PC-9 (cell line): ENCODE results near the gene PMPCA. TPM values are rescaled to one million over a fixed set of nuclear protein-coding genes. Genes with fewer than 3 reads are reported as not detected.

ENCODE experiments used
- BruUV-seq: library from RNA; stranded (reverse); fragments of 400-500 nt; replicated peaks from 2 replicates; lab custom pipeline; 2021; lab: Mats Ljungman, UMichigan
- CTCF ChIA-PET: fragments of 300-600 bp; sonication (Branson Sonifier 250); formaldehyde crosslinking; loops from one replicate; lab custom pipeline; 2022; ENCODE audit warnings: antibody characterized with exemption; lab: Charles Lee
- POLR2A ChIA-PET: fragments of 300-600 bp; sonication (Branson Sonifier 250); formaldehyde crosslinking; loops from one replicate; lab custom pipeline; 2022; ENCODE audit warnings: antibody characterized with exemption; ENCODE audit not compliant: unreplicated experiment; lab: Charles Lee
- DNase-seq, 2 experiments: peaks; one replicate each; pipeline versions ENCODE4 v3.0.0 to v3.0.0-alpha.2; 2015 to 2022; ENCODE audit warnings: mixed read lengths in 1 of 2
- H2AFZ ChIP-seq: fragments of 200-600 bp; sonication (generic); 2 replicates; pipeline ENCODE4 v1.8.1; 2017; ENCODE audit warnings: antibody characterized with exemption
- H3F3A ChIP-seq: fragments of 200-600 bp; sonication (generic); 2 replicates; pipeline ENCODE4 v1.8.1; 2017; ENCODE audit warnings: antibody characterized with exemption, mild to moderate bottlenecking, low read depth; ENCODE audit not compliant: insufficient read depth
- H3K27ac ChIP-seq: fragments of 200-600 bp; sonication (generic); 2 replicates; pipeline ENCODE4 v1.6.1; 2016; ENCODE audit warnings: mixed run types
- H3K27me3 ChIP-seq: fragments of 200-600 bp; sonication (generic); 2 replicates; pipeline ENCODE4 v1.6.1; 2016; ENCODE audit warnings: low read depth, mixed run types; ENCODE audit not compliant: insufficient read depth
- H3K36me3 ChIP-seq: fragments of 200-600 bp; sonication (generic); 2 replicates; pipeline ENCODE4 v1.6.1; 2016; ENCODE audit warnings: low read depth, mixed run types
- H3K4me1 ChIP-seq: fragments of 200-600 bp; sonication (generic); replicated peaks from 2 replicates; pipeline ENCODE4 v1.6.1; 2016; ENCODE audit warnings: mixed run types; ENCODE audit not compliant: insufficient read depth
- H3K4me2 ChIP-seq: fragments of 200-600 bp; sonication (generic); 2 replicates; pipeline ENCODE4 v1.6.1; 2017; ENCODE audit warnings: mixed run types
- H3K4me3 ChIP-seq: fragments of 200-600 bp; sonication (generic); 2 replicates; pipeline ENCODE4 v1.6.1; 2016; ENCODE audit warnings: mixed run types
- H3K79me2 ChIP-seq: fragments of 200-600 bp; sonication (generic); 2 replicates; pipeline ENCODE4 v1.6.1; 2017; ENCODE audit warnings: low read depth, mixed run types
- H3K9me2 ChIP-seq: fragments of 200-600 bp; sonication (generic); 2 replicates; pipeline ENCODE4 v1.8.1; 2017; ENCODE audit warnings: mild to moderate bottlenecking; ENCODE audit not compliant: insufficient read depth
- H3K9me3 ChIP-seq: fragments of 200-600 bp; sonication (generic); 2 replicates; pipeline ENCODE4 v1.8.1; 2016; ENCODE audit warnings: low read depth; ENCODE audit not compliant: insufficient read depth
- H4K20me1 ChIP-seq: fragments of 200-600 bp; sonication (generic); 2 replicates; pipeline ENCODE4 v1.8.1; 2017; ENCODE audit not compliant: insufficient read depth
- CTCF ChIP-seq: fragments of 200-600 bp; sonication (generic); conservative IDR thresholded peaks from 2 replicates; pipeline ENCODE4 v1.6.1; 2017; ENCODE audit warnings: mixed run types, antibody characterized with exemption, mild to moderate bottlenecking, moderate library complexity
- EZH2 ChIP-seq: fragments of 200-600 bp; sonication (generic); IDR thresholded peaks from 2 replicates; pipeline ENCODE4 v1.8.0; 2017; ENCODE audit warnings: antibody characterized with exemption, low read depth
- intact Hi-C: fragments of 100-400 bp; cut with micrococcal nuclease; formaldehyde crosslinking; loops from one replicate; pipeline ENCODE4 v1.10.0; 2022; ENCODE audit not compliant: unreplicated experiment
- total RNA-seq: library from RNA; stranded (reverse); gene quantifications from 2 replicates; pipeline ENCODE4 v1.2.3, GENCODE V29; 2021

Gene PMPCA
- total RNA-seq, 1 experiment from 2014 or later: 78.1 TPM

- H3K4me1 ChIP-seq: peaks cover 12% of the 10 kb centered on the region
- TF ChIP-seq EZH2: no peak
- no peak for TF ChIP-seq CTCF
- DNase-seq: no peak
- no peak overlapping the region for H3K4me3 ChIP-seq
- CTCF ChIA-PET: interaction anchor here (0.5 kb wide), 1 partner anchor 265 kb away, joined by 4 read pairs; no protein-coding TSS in a partner anchor
- H3K27ac ChIP-seq: no peak overlapping the region
- H4K20me1 ChIP-seq: no peaks in the 10 kb centered on the region
- H3K9me3 ChIP-seq: no peaks in the 10 kb centered on the region
- no peaks in the 10 kb centered on the region for H3F3A ChIP-seq
- no peaks in the 10 kb centered on the region for H3K9me2 ChIP-seq
- H3K79me2 ChIP-seq: peaks cover 5% of the 10 kb centered on the region; the same call in 1 of the 2 replicates
- H2AFZ ChIP-seq: no peak overlapping the region
- BruUV-seq: no TSS peak
- H3K4me2 ChIP-seq: no peak overlapping the region
- POLR2A ChIA-PET: interaction anchor here (0.6 kb wide), 1 partner anchor 616 kb away, joined by 10 read pairs; no protein-coding TSS in a partner anchor
- no peaks in the 10 kb centered on the region for H3K36me3 ChIP-seq
- intact Hi-C loops: no loop called here
- no peaks in the 10 kb centered on the region for H3K27me3 ChIP-seq
Observed at GRCh38 chr9:136361754-136362449, 48.6 kb upstream of the PMPCA start.

- H3F3A ChIP-seq: no peaks in the 10 kb centered on the region
- H3K4me1 ChIP-seq: peaks cover 12% of the 10 kb centered on the region
- no peaks in the 10 kb centered on the region for H4K20me1 ChIP-seq
- intact Hi-C loops: no loop called here
- no peak for TF ChIP-seq EZH2
- no peak for TF ChIP-seq CTCF
- no peaks in the 10 kb centered on the region for H3K9me2 ChIP-seq
- H3K4me3 ChIP-seq: no peak overlapping the region
- H3K27me3 ChIP-seq: no peaks in the 10 kb centered on the region
- ChIA-PET CTCF (interaction anchor here (0.5 to 1.4 kb wide), 8 partner anchors 8 to 401 kb away, joined by 3 to 19 read pairs (median 5); no protein-coding TSS in a partner anchor), POLR2A (interaction anchor here (0.6 to 1.1 kb wide), 6 partner anchors 8 to 298 kb away, joined by 3 to 11 read pairs (median 5); no protein-coding TSS in a partner anchor)
- no peak for DNase-seq
- H3K27ac ChIP-seq: no peak overlapping the region
- TSS peak; percentile 45 for BruUV-seq
- peak overlapping the region; percentile 60 for H3K4me2 ChIP-seq
- no peaks in the 10 kb centered on the region for H3K36me3 ChIP-seq
- peaks cover 5% of the 10 kb centered on the region; the same call in 1 of the 2 replicates for H3K79me2 ChIP-seq
- no peaks in the 10 kb centered on the region for H3K9me3 ChIP-seq
- no peak overlapping the region for H2AFZ ChIP-seq
Observed at GRCh38 chr9:136362450-136362784, 48.0 kb upstream of the PMPCA start.

GRCh38 chr9:136363106-136363948 is 47.1 kb upstream of the PMPCA start, which contains the start of gene DNLZ:
Gene DNLZ (minus strand): TSS chr9:136363744. CDS start chr9:136363714, 30 bp downstream.
- H3K4me2 ChIP-seq: peak within 1 kb of the TSS; percentile 83
- peaks cover 12% of the 10 kb centered on the region for H3K4me1 ChIP-seq
- BruUV-seq: no TSS peak
- TF ChIP-seq CTCF (peak; percentile 90), EZH2 (no peak)
- H3F3A ChIP-seq: no peaks in the 10 kb centered on the region
- H2AFZ ChIP-seq: peak within 1 kb of the TSS; percentile 69; the same call in 1 of the 2 replicates
- peak within 1 kb of the TSS; percentile 77 for H3K4me3 ChIP-seq
- ChIA-PET CTCF (interaction anchor here (0.6 to 1.4 kb wide), 9 partner anchors 9 to 400 kb away, joined by 3 to 19 read pairs (median 5); no protein-coding TSS in a partner anchor), POLR2A (interaction anchor here (0.6 to 1.1 kb wide), 14 partner anchors 8 to 832 kb away, joined by 3 to 12 read pairs (median 4); no protein-coding TSS in a partner anchor)
- no peaks in the 10 kb centered on the region for H3K9me2 ChIP-seq
- no peaks in the 10 kb centered on the region for H4K20me1 ChIP-seq
- H3K27me3 ChIP-seq: no peaks in the 10 kb centered on the region
- peaks cover 5% of the 10 kb centered on the region; the same call in 1 of the 2 replicates for H3K79me2 ChIP-seq
- intact Hi-C loops: loop anchor here (1.0 kb wide), 1 partner anchor 17 kb away; no protein-coding TSS in a partner anchor
- peak; percentile 68 to 98 for DNase-seq
- H3K9me3 ChIP-seq: no peaks in the 10 kb centered on the region
- H3K27ac ChIP-seq: peak within 1 kb of the TSS; percentile 65
- no peaks in the 10 kb centered on the region for H3K36me3 ChIP-seq
